Duodenal mucosa (tissue), 2 donors: ENCODE data around the gene TSN.
"Not testable (repeated sequence)": the region's sequence is repeated elsewhere in the genome, so short reads cannot be mapped to it uniquely, and the experiment has no call there.

ENCODE experiments used
- H3K27ac ChIP-seq: one replicate; pipeline ENCODE4 v1.7.0; 2013; ENCODE audit warnings: low read depth, low read length
- H3K27me3 ChIP-seq, 2 donors: one replicate each; pipeline ENCODE4 v1.7.0; 2013; ENCODE audit warnings: low read length in 2 of 2, control low read depth in 1 of 2; ENCODE audit not compliant: insufficient read depth in 2 of 2, control insufficient read depth in 1 of 2
- H3K36me3 ChIP-seq, 2 donors: one replicate each; pipeline ENCODE4 v1.7.0; 2013; ENCODE audit warnings: low read length in 2 of 2, control low read depth in 1 of 2; ENCODE audit not compliant: insufficient read depth in 2 of 2, control insufficient read depth in 1 of 2
- H3K4me1 ChIP-seq, 2 donors: one replicate each; pipeline ENCODE4 v1.7.0; 2013; ENCODE audit warnings: low read length in 2 of 2, control low read depth in 1 of 2; ENCODE audit not compliant: insufficient read depth in 2 of 2, control insufficient read depth in 1 of 2
- H3K4me3 ChIP-seq, 2 donors: one replicate each; pipeline ENCODE4 v1.7.0; 2013; ENCODE audit warnings: low read length in 2 of 2, low read depth in 1 of 2
- H3K9ac ChIP-seq, 2 donors: one replicate each; pipeline ENCODE4 v1.7.0; 2013; ENCODE audit warnings: low read length in 2 of 2, low read depth in 1 of 2
- H3K9me3 ChIP-seq, 2 donors: one replicate each; pipeline ENCODE4 v1.7.0; 2013; ENCODE audit warnings: low read length in 2 of 2, control low read depth in 1 of 2; ENCODE audit not compliant: control insufficient read depth in 1 of 2

The TSN gene

DNA sequence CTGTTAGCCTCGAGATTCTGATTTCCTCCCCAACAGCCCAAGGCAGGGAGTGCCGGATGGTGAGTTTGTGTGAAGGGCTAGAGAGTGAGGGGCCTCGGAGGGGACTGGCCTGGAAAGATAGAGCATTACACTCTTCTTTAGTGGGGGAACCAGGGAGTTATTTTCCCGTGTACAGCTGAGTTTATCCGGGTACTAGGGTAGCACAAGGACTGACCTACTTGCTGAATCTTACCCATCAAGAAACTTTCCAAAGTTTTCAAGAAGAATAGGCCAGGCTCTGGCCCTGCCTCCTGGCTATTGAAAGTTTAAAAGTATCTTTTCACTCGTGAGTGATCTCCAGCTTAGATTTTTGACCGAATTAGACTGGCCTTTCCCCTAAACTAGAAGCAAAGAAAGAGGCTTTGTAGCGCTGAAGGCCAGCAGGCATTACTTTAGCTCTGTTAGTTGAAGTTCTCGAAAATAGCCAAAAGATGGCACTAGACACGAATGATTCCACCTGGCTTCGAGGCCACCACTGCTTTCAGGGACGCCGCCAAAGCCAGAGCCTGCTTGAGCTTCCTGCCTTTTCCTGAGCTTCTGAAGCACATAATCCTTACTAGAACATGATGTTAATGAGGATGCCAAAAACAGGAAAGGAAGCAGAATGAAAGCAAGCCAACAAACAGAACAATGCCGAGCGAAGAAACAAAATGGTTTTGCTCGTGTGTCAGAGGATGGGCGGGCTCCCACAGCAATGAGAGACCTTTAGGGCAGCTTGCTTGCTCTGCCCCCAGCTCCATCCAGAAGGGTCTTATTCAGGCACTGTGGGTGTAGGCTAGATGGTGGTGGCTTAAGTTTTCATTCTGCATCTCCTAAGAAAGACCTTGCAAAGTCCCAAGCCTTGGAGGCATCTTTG, 55.8 kb downstream of the TSN start:
- H3K36me3 ChIP-seq, result no peaks in the 10 kb centered on the region
- no peaks in the 10 kb centered on the region for H3K4me1 ChIP-seq
- peaks cover 0 to 3% of the 10 kb centered on the region in 2 donors for H3K27me3 ChIP-seq
- H3K9ac ChIP-seq, result no peak overlapping the region
- H3K4me3 ChIP-seq, result no peak overlapping the region
- H3K9me3 ChIP-seq, result no peaks in the 10 kb centered on the region
- no peak overlapping the region for H3K27ac ChIP-seq

DNA sequence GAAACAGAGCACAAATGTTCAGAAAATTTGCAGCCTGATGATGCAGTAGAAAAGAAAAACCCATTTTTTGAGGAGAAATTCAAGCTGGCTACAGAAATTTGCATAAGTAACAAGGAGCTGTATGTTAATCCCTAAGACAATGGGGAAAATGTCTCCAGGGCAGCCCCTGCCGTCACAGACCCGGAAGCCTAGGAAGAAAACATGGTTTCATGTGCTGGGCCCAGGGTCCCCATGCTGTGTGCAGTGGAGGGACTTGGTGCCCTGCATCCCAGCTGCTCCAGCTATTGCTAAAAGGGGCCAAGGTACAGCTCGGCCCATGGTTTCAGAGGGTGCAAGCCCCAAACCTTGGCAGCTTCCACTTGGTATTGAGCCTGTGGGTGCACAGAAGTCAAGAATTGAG, 57.6 kb downstream of the TSN start:
- H3K27me3 ChIP-seq, H3K9me3 ChIP-seq, H3K36me3 ChIP-seq, H3K9ac ChIP-seq, H3K4me1 ChIP-seq, H3K4me3 ChIP-seq, H3K27ac ChIP-seq: not testable (repeated sequence)

DNA sequence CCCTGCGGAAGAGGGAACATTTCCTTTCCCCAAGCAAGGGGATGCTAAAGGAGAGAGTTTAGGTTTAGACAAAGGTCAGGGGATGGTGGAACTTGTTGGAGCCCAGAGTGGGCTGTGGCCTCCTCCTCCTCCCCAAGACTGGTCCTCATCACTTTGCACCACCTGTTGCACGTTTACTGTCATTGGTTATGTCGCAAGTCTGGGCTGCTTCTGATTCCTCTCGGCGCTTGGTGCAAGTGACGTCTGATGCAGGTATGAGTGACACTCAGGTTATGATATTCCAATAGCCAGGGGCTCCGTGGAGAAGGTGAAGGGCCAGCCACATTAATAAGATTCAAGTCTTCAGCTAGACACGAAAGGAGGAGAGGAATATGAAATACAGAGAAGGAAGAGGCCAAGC, 59.8 kb downstream of the TSN start:
- Histone ChIP-seq H3K27me3 (no peaks in the 10 kb centered on the region), H3K9ac (no peak overlapping the region), H3K4me1 (no peaks in the 10 kb centered on the region), H3K4me3 (no peak overlapping the region), H3K36me3 (no peaks in the 10 kb centered on the region), H3K27ac (no peak overlapping the region), H3K9me3 (no peaks in the 10 kb centered on the region)

DNA sequence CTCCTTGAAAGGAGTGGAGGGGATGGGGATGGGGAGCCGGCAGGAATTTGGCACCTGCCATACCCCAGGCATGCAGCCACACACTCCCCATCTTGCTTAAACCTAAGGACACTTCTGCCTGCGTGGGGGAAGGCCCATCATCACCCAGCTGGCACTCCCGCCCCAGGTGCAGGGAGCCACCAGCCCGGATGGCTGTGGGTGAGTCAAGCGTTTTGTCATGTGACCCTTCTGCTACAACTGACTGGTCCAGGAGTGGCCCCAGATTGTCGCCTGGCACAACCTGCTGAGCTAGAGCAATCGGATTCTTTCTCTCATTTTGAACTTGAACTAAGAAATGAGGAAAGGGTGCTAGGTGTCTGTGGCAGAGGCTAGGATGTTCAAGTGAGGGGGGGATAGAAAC, 61.3 kb downstream of the TSN start:
- Histone ChIP-seq H3K4me1 (no peaks in the 10 kb centered on the region), H3K9ac (no peak overlapping the region), H3K9me3 (no peaks in the 10 kb centered on the region), H3K27me3 (no peaks in the 10 kb centered on the region), H3K4me3 (no peak overlapping the region), H3K36me3 (no peaks in the 10 kb centered on the region), H3K27ac (no peak overlapping the region)

DNA sequence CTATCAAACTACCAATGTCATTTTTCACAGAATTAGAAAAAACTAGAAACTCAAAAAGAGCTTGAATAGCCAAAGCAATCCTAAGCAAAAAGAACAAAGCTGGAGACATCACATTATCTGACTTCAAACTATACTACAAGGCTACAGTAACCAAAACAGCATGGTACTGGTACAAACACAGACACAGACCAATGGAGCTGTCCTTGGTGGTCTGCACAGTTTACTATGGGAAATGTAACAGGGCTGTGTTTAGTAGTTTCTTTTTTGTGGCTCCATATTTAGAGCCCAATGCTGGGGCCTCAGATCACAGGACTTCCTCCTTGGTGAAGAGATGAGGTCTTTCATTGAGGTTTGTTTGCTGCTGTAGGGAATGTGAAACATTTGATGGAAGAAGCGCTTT, 61.9 kb downstream of the TSN start:
- H3K4me1 ChIP-seq, H3K36me3 ChIP-seq, H3K27me3 ChIP-seq, H3K9ac ChIP-seq, H3K27ac ChIP-seq, H3K4me3 ChIP-seq, H3K9me3 ChIP-seq: not testable (repeated sequence)
